Aorta (tissue), 5 donors: Measurements from ENCODE around the gene KDM2A. TPM values are rescaled to one million over a fixed set of nuclear protein-coding genes. Genes with fewer than 3 reads are reported as not detected.

ENCODE experiments used
- ATAC-seq: fragments of 200-7000 bp; cut with Tn5 transposase; one replicate; pipeline ENCODE4 v1.9.1; 2022; ENCODE audit warnings: moderate library complexity; ENCODE audit not compliant: low FRiP score
- DNase-seq, 2 donors: peaks; one replicate each; pipeline ENCODE4 v3.0.0-alpha.2; 2020
- H3K27ac ChIP-seq, 2 donors: one replicate each; pipeline ENCODE4 v1.5.1; 2013; ENCODE audit warnings: low read length in 2 of 2, mild to moderate bottlenecking in 2 of 2, moderate library complexity in 2 of 2, control low read depth in 1 of 2, inconsistent platforms in 1 of 2, low read depth in 1 of 2
- H3K27me3 ChIP-seq, 2 donors: one replicate each; pipeline ENCODE4 v1.6.1; 2013; ENCODE audit warnings: control low read depth in 1 of 2, low read length in 1 of 2, mild to moderate bottlenecking in 1 of 2, moderate library complexity in 1 of 2; ENCODE audit not compliant: insufficient read depth in 2 of 2, control insufficient read depth in 1 of 2
- H3K36me3 ChIP-seq, 2 donors: one replicate each; pipeline ENCODE4 v1.6.1; 2013; ENCODE audit warnings: control low read depth in 1 of 2, low read length in 1 of 2, mild to moderate bottlenecking in 1 of 2; ENCODE audit not compliant: insufficient read depth in 2 of 2, control insufficient read depth in 1 of 2
- H3K4me1 ChIP-seq, 2 donors: one replicate each; pipeline ENCODE4 v1.6.1; 2013; ENCODE audit warnings: low read length in 2 of 2, control low read depth in 1 of 2, mild to moderate bottlenecking in 1 of 2, moderate library complexity in 1 of 2; ENCODE audit not compliant: insufficient read depth in 2 of 2, control insufficient read depth in 1 of 2
- H3K4me3 ChIP-seq, 2 donors: one replicate each; pipeline ENCODE4 v1.5.1; 2013; ENCODE audit warnings: low read length in 2 of 2, control low read depth in 1 of 2, mild to moderate bottlenecking in 1 of 2
- H3K9me3 ChIP-seq: one replicate; pipeline ENCODE4 v1.6.1; 2013; ENCODE audit warnings: mild to moderate bottlenecking, low read length; ENCODE audit not compliant: control insufficient read depth
- WGBS, 2 donors: extraction: QIAGEN DNeasy Blood & Tissue Kit; methylation state at CpG; one replicate each; pipeline ENCODE4 v1.1.7; 2013; 5-methylcytosine and 5-hydroxymethylcytosine counted together
- intact Hi-C, 2 donors: fragments of 100-400 bp; cut with DNase I; formaldehyde crosslinking; loops; one replicate each; pipeline versions ENCODE4 v1.14.2 to v1.15.0; 2022
- polyA plus RNA-seq, 2 donors: library from polyadenylated mRNA; stranded (reverse); fragments of 200-250 nt; gene quantifications; one replicate each; pipeline ENCODE4 v1.2.3, GENCODE V29; 2013
- total RNA-seq, 2 donors: library from RNA; stranded (reverse); fragmentation: NEBNext Ultra II Directional; extraction: Animal tissue kit (Norgen Biotek cat#: 25700); gene quantifications; one replicate each; pipeline ENCODE4 v1.2.1, GENCODE V29; 2021
- donor health status: healthy with polysubstance abuse.
- donor health status: Bipolar disorder and iron deficiency.
- donor health status: DM: no; HTN: no; CAD: no.
- donor health status: DM: no; HTN: no; CAD: no.
- donor health status: DM: yes; HTN: yes; CAD: no.

Gene KDM2A
- total and polyA plus RNA-seq, 4 donors = 11.5 to 106 (median 45.3) TPM

GRCh38 chr11:67270256-67271204, 151.5 kb downstream of the KDM2A start:
- no peaks in the 10 kb centered on the region for H3K36me3 ChIP-seq
- no peaks in the 10 kb centered on the region for H3K4me1 ChIP-seq
- no peaks in the 10 kb centered on the region for H3K27me3 ChIP-seq
- H3K27ac ChIP-seq = peak overlapping the region in 1 of 2 donors; percentile 23
- H3K4me3 ChIP-seq = no peak overlapping the region
- no peaks in the 10 kb centered on the region for H3K9me3 ChIP-seq
- intact Hi-C loops = no loop called here
- peak; percentile 71 to 86 for DNase-seq
- 58% methylated on average over 28 of the region's 28 CpGs for WGBS, 2 donors
- no peak for ATAC-seq

GRCh38 chr11:67271205-67271540, 152.1 kb downstream of the KDM2A start:
- Histone ChIP-seq H3K27ac (no peak overlapping the region), H3K27me3 (no peaks in the 10 kb centered on the region), H3K9me3 (no peaks in the 10 kb centered on the region), H3K36me3 (no peaks in the 10 kb centered on the region), H3K4me1 (no peaks in the 10 kb centered on the region), H3K4me3 (no peak overlapping the region)
- intact Hi-C loops = no loop called here
- ATAC-seq (no peak), DNase-seq (no peak)
- 69 to 72% methylated on average over 5 of the region's 5 CpGs for WGBS, 2 donors

GRCh38 chr11:67271541-67272284, 152.7 kb downstream of the KDM2A start:
- 21 to 24% methylated on average over 19 of the region's 19 CpGs for WGBS, 2 donors
- Histone ChIP-seq H3K36me3 (no peaks in the 10 kb centered on the region), H3K4me3 (no peak overlapping the region), H3K9me3 (no peaks in the 10 kb centered on the region), H3K4me1 (no peaks in the 10 kb centered on the region), H3K27ac (peak overlapping the region in 1 of 2 donors; percentile 33), H3K27me3 (no peaks in the 10 kb centered on the region)
- peak; percentile 80 to 85 for DNase-seq
- intact Hi-C loops = no loop called here
- peak; percentile 21 for ATAC-seq

DNA sequence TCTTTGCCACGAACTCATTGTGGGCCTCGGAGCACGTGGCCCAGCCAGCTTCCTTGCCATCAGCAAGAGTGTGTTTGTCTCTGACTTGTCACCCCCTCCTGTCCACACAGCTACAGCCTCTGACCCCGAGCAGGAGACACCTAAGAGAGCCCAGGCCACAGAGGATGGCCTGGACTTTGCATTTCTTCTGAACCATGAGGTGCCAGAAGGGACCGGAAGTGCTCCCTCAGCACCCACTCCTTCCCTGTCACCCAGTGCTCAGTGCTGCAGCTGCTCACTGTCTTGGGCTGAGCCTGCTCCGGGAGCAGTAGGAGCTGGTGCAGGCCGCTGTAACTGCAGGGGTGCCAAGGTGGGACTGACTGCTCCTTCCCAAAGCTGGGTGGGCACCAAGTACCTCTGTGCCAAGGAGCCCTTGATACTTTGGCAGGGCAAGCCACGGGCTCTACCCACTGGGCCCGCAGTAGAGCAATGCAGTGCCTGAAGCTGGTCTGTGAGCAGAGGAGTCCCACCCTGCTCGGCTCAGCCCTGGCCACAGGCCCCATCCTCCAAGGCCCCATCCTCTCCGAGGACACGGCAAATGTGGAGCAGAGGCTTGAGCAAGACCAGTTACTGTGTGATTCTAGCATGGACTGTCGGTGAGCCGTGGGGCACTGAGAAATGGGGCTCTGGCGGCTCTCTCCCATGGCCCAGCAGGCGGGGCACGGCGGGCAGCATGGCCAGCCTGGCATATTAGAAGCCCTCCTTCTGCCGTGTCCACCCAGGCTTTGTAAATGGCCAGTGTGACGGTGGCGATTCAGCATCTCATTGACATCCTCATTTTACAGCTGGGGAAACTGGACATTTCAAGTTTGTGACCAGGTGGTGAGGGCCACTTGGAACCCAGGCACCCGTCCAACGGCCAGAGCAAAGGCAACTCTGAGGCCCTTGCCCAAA, 153.5 kb downstream of the KDM2A start:
- H3K36me3 ChIP-seq = no peaks in the 10 kb centered on the region
- WGBS, 2 donors = 64 to 68% methylated on average over 23 of the region's 23 CpGs
- intact Hi-C loops = no loop called here
- DNase-seq = peak; percentile 48 to 73
- H3K9me3 ChIP-seq = no peaks in the 10 kb centered on the region
- no peaks in the 10 kb centered on the region for H3K27me3 ChIP-seq
- peak overlapping the region in 1 of 2 donors; percentile 33 for H3K27ac ChIP-seq
- H3K4me1 ChIP-seq = no peaks in the 10 kb centered on the region
- ATAC-seq = no peak
- no peak overlapping the region for H3K4me3 ChIP-seq

- no peaks in the 10 kb centered on the region for H3K27me3 ChIP-seq
- no peaks in the 10 kb centered on the region for H3K9me3 ChIP-seq
- no peak overlapping the region for H3K4me3 ChIP-seq
- peak overlapping the region in 1 of 2 donors; percentile 19 for H3K27ac ChIP-seq
- WGBS, 2 donors = 47 to 48% methylated on average over 14 of the region's 14 CpGs
- no peaks in the 10 kb centered on the region for H3K4me1 ChIP-seq
- intact Hi-C loops = no loop called here
- DNase-seq (peak; percentile 50 to 74), ATAC-seq (no peak)
- no peaks in the 10 kb centered on the region for H3K36me3 ChIP-seq
Measured at GRCh38 chr11:67273260-67273990, 154.4 kb downstream of the KDM2A start.

DNA sequence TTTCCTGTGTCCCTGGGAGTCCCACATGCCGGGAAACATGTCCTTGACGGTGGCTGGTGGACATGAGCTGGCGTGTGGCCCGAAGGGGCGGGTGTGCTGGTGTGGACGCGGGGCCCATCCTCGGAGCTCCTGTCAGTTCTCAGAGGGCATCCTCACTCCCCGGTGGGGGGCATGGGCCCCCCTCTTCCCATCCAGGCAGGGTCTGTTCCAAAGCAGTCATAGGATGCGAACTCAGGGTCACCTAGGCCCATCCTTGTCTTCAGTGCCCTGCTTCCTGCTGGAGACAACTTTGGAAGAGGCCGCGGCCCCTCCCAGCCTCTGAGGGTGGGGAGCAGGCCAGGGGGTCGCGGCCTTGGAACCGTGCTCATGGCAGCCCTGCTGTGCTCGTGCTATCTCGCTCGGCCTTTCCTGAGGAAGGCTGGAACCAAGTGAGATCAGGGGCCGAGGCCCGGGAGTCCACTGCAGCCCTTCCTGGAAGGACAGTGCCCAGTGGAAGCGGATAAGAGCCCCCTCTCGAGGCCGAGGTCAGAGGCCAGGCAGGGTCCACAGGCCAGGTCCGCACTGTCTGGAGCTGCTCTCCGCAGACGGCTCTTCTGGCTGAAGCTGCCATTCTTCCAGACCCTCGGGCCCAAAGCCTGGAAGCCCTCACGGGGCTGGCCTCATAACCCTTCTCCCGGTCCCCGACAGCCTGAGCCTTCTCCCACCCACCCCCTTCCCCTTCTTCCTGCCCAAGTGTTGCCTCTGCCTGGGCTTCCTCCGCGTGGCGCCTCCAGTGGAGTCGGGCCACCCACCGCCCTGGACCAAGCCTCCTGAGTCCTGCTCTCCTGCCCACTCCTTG, 155.9 kb downstream of the KDM2A start:
- Histone ChIP-seq H3K36me3 (no peaks in the 10 kb centered on the region), H3K9me3 (no peaks in the 10 kb centered on the region), H3K4me3 (no peak overlapping the region), H3K4me1 (no peaks in the 10 kb centered on the region), H3K27ac (no peak overlapping the region), H3K27me3 (no peaks in the 10 kb centered on the region)
- peak; percentile 56 to 82 for DNase-seq
- ATAC-seq = no peak
- 78 to 80% methylated on average over 33 to 35 of the region's 35 CpGs for WGBS, 2 donors
- intact Hi-C loops = no loop called here

DNA sequence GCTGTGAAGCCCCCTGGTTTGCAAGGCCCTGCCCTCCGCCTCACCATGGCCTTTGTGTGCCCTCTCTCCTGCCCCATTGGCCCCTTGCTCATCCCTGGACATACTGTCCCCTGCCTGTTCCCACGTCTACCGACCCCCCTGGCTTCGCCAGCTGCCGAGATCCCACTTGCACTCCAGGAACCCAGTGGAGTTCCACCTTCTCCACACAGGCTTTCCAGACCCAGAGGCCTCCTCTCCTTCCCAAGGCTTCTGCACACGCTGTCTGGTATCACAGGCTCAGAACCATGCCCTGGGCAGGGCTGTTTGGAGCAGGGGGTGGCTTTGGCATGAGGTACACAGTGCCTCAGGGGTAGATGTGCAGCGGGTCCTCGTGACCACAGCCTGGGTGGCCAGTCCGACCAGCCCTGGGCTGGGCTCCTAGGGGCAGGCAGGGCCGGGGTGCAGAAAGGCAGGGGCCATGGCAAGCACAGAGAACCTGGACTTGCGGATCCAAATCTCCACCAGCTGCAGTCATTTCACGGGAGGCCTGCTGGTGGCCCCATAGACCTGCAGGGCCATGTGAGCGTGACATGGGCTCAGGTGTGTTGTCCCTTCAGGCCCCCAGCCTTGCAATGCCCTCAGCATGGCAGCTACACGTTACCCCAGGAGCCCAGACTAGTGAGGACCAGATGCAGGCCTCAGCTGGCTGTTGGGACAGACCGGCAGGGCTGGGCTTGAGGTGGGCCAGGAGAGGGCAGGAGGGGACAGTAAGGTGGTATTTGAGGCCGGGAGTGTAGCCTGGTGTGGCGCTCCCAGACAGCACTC, 156.7 kb downstream of the KDM2A start:
- H3K36me3 ChIP-seq = no peaks in the 10 kb centered on the region
- DNase-seq (peak; percentile 44 to 53), ATAC-seq (no peak)
- no peak overlapping the region for H3K4me3 ChIP-seq
- intact Hi-C loops = no loop called here
- no peak overlapping the region for H3K27ac ChIP-seq
- H3K9me3 ChIP-seq = no peaks in the 10 kb centered on the region
- no peaks in the 10 kb centered on the region for H3K27me3 ChIP-seq
- no peaks in the 10 kb centered on the region for H3K4me1 ChIP-seq
- WGBS, 2 donors = 88 to 91% methylated on average over 17 of the region's 17 CpGs
